ENCODE data around the gene ISOC2.

ISOC2 gene

DNA sequence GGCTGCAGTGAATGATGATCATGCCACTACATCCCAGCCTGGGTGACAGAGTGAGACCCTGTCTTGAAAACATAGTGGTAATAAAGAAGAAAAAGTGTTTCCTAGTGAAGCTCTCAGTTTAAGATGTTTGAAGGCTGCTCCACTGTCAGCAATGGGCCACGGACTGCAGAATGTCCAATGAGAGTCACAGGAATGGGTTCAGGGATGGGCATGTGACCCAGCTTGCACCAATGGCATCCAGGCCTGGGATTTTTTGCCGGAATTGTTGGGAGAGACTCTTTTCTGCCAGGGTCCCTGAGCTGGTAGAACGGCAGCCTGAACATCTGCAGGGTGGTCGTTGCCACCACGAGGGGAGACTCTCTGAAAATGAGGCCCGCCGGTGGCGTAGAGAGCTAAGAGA is 24.6 kb downstream of the ISOC2 start:
- DNase-seq (ENCODE audit: low read depth), result no peak
- no peak for TF ChIP-seq CTCF (conservative IDR thresholded peaks at IDR 0.05; ENCODE audit: low read depth, low read length)
- H3K4me3 ChIP-seq (ENCODE audit: low read depth, low read length), result no peak overlapping the region

DNA sequence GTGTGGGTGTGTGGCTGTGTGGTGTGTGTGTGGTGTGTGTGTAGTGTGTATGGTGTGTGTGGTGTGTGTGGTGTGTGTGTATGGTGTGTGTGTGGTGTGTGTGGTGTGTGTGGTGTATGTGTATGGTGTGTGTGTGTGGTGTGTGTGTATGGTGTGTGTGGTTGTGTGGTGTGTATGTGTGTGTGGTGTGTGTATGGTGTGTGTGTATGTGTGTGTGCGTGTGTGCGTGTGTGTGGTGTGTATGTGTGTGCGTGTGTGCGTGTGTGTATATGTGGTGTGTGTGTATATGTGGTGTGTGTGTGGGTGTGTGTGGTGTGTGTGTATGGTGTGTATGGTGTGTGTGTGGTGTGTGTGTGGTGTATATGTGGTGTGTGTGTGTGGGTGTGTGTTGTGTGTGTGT is 26.4 kb downstream of the ISOC2 start:
- H3K4me3 ChIP-seq (ENCODE audit: low read depth, low read length), result no peak overlapping the region
- TF ChIP-seq CTCF (conservative IDR thresholded peaks at IDR 0.05; ENCODE audit: low read depth, low read length), result no peak
- no peak for DNase-seq (ENCODE audit: low read depth)

DNA sequence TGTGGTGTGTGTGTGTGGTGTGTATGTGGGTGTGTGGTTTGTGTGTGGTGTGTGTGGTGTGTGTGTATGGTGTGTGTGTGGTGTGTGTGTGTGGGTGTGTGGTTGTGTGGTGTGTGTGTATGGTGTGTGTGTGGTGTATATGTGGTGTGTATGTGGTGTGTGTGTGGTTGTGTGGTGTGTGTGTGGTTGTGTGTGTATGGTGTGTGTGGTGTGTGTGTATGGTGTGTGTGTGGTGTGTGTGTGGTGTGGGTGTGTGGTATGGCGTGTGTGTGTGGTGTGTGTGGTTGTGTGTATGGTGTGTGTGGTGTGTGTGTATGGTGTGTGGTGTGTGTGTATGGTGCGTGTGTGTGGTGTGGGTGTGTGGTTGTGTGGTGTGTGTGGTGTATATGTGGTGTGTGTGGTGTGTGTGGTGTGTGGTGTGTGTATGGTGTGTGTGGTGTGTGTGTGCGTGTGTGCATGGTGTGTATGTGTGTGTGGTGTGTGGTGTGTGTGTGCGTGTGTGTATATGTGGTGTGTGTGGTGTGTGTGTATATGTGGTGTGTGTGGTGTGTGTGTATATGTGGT is 27.0 kb downstream of the ISOC2 start:
- H3K4me3 ChIP-seq (ENCODE audit: low read depth, low read length), result no peak overlapping the region
- DNase-seq (ENCODE audit: low read depth), result no peak
- TF ChIP-seq CTCF (conservative IDR thresholded peaks at IDR 0.05; ENCODE audit: low read depth, low read length), result no peak

DNA sequence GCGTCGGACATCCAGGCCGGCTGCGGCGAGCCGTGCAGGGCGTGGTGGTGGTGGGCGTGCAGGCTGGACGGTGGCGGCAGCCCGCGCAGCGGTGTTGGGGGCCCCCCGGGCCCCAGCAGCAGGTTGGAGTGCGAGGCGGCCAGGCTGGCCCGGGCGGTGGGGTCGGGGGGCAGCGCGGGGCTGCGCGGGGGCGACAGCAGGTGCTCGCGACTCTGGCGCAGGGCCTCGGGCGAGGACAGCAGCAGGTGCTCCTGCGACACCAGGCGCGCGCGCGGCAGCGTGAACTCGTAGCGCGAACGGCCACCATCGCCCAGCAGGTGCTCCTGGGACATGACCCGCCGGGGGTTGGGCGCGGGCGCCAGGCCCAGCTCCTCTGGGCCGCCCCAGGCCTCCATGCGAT is 28.1 kb downstream of the ISOC2 start:
- no peak overlapping the region for H3K4me3 ChIP-seq (ENCODE audit: low read depth, low read length)
- DNase-seq (ENCODE audit: low read depth), result no peak
- no peak for TF ChIP-seq CTCF (conservative IDR thresholded peaks at IDR 0.05; ENCODE audit: low read depth, low read length)

GRCh38 chr19:55432241-55432959 is 29.0 kb downstream of the ISOC2 start:
- TF ChIP-seq CTCF (conservative IDR thresholded peaks at IDR 0.05; ENCODE audit: low read depth, low read length), result no peak
- H3K4me3 ChIP-seq (ENCODE audit: low read depth, low read length), result no peak overlapping the region
- no peak for DNase-seq (ENCODE audit: low read depth)

GRCh38 chr19:55431183-55431582 is 30.3 kb downstream of the ISOC2 start:
- DNase-seq (ENCODE audit: low read depth), result no peak
- TF ChIP-seq CTCF (conservative IDR thresholded peaks at IDR 0.05; ENCODE audit: low read depth, low read length), result no peak
- no peak overlapping the region for H3K4me3 ChIP-seq (ENCODE audit: low read depth, low read length)

GRCh38 chr19:55426042-55426441 is 35.4 kb downstream of the ISOC2 start:
- H3K4me3 ChIP-seq (ENCODE audit: low read depth, low read length), result no peak overlapping the region
- no peak for DNase-seq (ENCODE audit: low read depth)
- no peak for TF ChIP-seq CTCF (conservative IDR thresholded peaks at IDR 0.05; ENCODE audit: low read depth, low read length)
